Measurements from ENCODE around the gene CA14.
"Not testable (repeated sequence)": the region's sequence is repeated elsewhere in the genome, so short reads cannot be mapped to it uniquely, and the experiment has no call there.

Gene CA14

GRCh38 chr1:150257624-150258585, at the start of gene CA14:
TSS of gene CA14 (plus strand) at chr1:150257774. CDS start at chr1:150258129, 355 bp downstream.
- no peak for DNase-seq

GRCh38 chr1:150208460-150208859, 49.1 kb upstream of the CA14 start:
- DNase-seq: not testable (repeated sequence)

GRCh38 chr1:150210091-150210490, 47.5 kb upstream of the CA14 start:
- DNase-seq: no peak

GRCh38 chr1:150210706-150211105, 46.9 kb upstream of the CA14 start:
- no peak for DNase-seq

- DNase-seq: no peak
Measured at GRCh38 chr1:150212070-150212469, 45.5 kb upstream of the CA14 start.

- peak; percentile 88 for DNase-seq
Measured at GRCh38 chr1:150213170-150214098, 44.1 kb upstream of the CA14 start.

GRCh38 chr1:150214099-150214756, 43.3 kb upstream of the CA14 start:
- DNase-seq: not testable (repeated sequence)

GRCh38 chr1:150215855-150216254, 41.7 kb upstream of the CA14 start:
- DNase-seq: not testable (repeated sequence)

- DNase-seq: no peak
Measured at GRCh38 chr1:150221552-150221951, 36.0 kb upstream of the CA14 start.

GRCh38 chr1:150224983-150225382, 32.6 kb upstream of the CA14 start:
- DNase-seq: no peak

- no peak for DNase-seq
Measured at GRCh38 chr1:150225546-150225945, 32.0 kb upstream of the CA14 start.

- DNase-seq: no peak
Measured at GRCh38 chr1:150226486-150226885, 31.1 kb upstream of the CA14 start.

GRCh38 chr1:150227228-150227627, 30.3 kb upstream of the CA14 start:
- DNase-seq: no peak

- not testable (repeated sequence) for DNase-seq
Measured at GRCh38 chr1:150228246-150228645, 29.3 kb upstream of the CA14 start.

- not testable (repeated sequence) for DNase-seq
Measured at GRCh38 chr1:150232921-150233320, 24.7 kb upstream of the CA14 start.

GRCh38 chr1:150233359-150234308, 23.9 kb upstream of the CA14 start:
- DNase-seq: peak; percentile 71 to 76

- no peak for DNase-seq
Measured at GRCh38 chr1:150234309-150234565, 23.3 kb upstream of the CA14 start.

- DNase-seq: peak; percentile 80 to 81
Measured at GRCh38 chr1:150234566-150235293, 22.8 kb upstream of the CA14 start.

- peak; percentile 17 to 23 for DNase-seq
Measured at GRCh38 chr1:150235294-150235851, 22.2 kb upstream of the CA14 start.

GRCh38 chr1:150235852-150236613, 21.5 kb upstream of the CA14 start, which contains the start of gene ANP32E:
TSS of gene ANP32E (minus strand) at chr1:150236112. CDS start at chr1:150235786, 326 bp downstream.
- peak; percentile 91 to 92 for DNase-seq
